Esophagus squamous epithelium (tissue), 4 donors: ENCODE measurements around the gene TCF4.

Experiments used
- POLR2A ChIP-seq, 4 donors: fragments of 450-650 bp; IDR thresholded peaks; one replicate each; pipeline ENCODE4 v1.6.1; 2017; ENCODE audit warnings: antibody characterized with exemption in 4 of 4, mild to moderate bottlenecking in 4 of 4, moderate library complexity in 3 of 4
- TF ChIP-seq, protein P1 (sequence below), 6 experiments: fragments of 450-650 bp in 4 of 6; fragments of 200-600 bp in 2 of 6; sonication (generic) in 2 of 6; IDR thresholded peaks; one replicate each; pipeline ENCODE4 v1.5.1; 2016 to 2019; ENCODE audit warnings: antibody characterized with exemption in 6 of 6, mild to moderate bottlenecking in 4 of 6, moderate library complexity in 4 of 6

- TF ChIP-seq, protein P1, sequence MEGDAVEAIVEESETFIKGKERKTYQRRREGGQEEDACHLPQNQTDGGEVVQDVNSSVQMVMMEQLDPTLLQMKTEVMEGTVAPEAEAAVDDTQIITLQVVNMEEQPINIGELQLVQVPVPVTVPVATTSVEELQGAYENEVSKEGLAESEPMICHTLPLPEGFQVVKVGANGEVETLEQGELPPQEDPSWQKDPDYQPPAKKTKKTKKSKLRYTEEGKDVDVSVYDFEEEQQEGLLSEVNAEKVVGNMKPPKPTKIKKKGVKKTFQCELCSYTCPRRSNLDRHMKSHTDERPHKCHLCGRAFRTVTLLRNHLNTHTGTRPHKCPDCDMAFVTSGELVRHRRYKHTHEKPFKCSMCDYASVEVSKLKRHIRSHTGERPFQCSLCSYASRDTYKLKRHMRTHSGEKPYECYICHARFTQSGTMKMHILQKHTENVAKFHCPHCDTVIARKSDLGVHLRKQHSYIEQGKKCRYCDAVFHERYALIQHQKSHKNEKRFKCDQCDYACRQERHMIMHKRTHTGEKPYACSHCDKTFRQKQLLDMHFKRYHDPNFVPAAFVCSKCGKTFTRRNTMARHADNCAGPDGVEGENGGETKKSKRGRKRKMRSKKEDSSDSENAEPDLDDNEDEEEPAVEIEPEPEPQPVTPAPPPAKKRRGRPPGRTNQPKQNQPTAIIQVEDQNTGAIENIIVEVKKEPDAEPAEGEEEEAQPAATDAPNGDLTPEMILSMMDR (IDR thresholded peaks at IDR 0.05), result no peak
- TF ChIP-seq POLR2A (IDR thresholded peaks at IDR 0.05), result no peak
Measured at GRCh38 chr18:55489034-55489986, 98.7 kb downstream of the TCF4 start.
